ENCODE data around the gene PZP. TPM values are rescaled to one million over a fixed set of nuclear protein-coding genes. Genes with fewer than 3 reads are reported as not detected.
"Not testable (repeated sequence)": the region's sequence is repeated elsewhere in the genome, so short reads cannot be mapped to it uniquely, and the experiment has no call there.

PZP gene
- total RNA-seq, 4 donors from 2014 or later, result not detected

GRCh38 chr12:9223830-9224229 is 15.6 kb upstream of the PZP start:
- TF ChIP-seq CTCF (IDR thresholded peaks at IDR 0.05), result no peak
- TF ChIP-seq POLR2A (IDR thresholded peaks at IDR 0.05), result no peak
- H3K9me3 ChIP-seq, result no peaks in the 10 kb centered on the region
- no peaks in the 10 kb centered on the region for H3K4me1 ChIP-seq
- WGBS, 2 donors, result 85 to 92% methylated on average over 2 of the region's 2 CpGs
- H3K27ac ChIP-seq, result no peak overlapping the region
- DNase-seq, result no peak
- H3K4me3 ChIP-seq (replicated peaks in 1 of 3), result no peak overlapping the region
- H3K27me3 ChIP-seq, result no peaks in the 10 kb centered on the region
- no peaks in the 10 kb centered on the region for H3K36me3 ChIP-seq
- intact Hi-C loops (cut with DNase I), result no loop called here

GRCh38 chr12:9221483-9221882 is 13.3 kb upstream of the PZP start:
- Histone ChIP-seq H3K4me3 (replicated peaks in 1 of 3) (no peak overlapping the region), H3K27ac (no peak overlapping the region), H3K36me3 (no peaks in the 10 kb centered on the region), H3K4me1 (no peaks in the 10 kb centered on the region), H3K27me3 (no peaks in the 10 kb centered on the region), H3K9me3 (no peaks in the 10 kb centered on the region)
- TF ChIP-seq POLR2A (IDR thresholded peaks at IDR 0.05) (no peak), CTCF (IDR thresholded peaks at IDR 0.05) (no peak)
- DNase-seq, result no peak
- whole genome bisulfite sequencing, 2 donors, result 13 to 24% methylated on average over 1 of the region's 1 CpG
- intact Hi-C loops (cut with DNase I), result no loop called here

DNA sequence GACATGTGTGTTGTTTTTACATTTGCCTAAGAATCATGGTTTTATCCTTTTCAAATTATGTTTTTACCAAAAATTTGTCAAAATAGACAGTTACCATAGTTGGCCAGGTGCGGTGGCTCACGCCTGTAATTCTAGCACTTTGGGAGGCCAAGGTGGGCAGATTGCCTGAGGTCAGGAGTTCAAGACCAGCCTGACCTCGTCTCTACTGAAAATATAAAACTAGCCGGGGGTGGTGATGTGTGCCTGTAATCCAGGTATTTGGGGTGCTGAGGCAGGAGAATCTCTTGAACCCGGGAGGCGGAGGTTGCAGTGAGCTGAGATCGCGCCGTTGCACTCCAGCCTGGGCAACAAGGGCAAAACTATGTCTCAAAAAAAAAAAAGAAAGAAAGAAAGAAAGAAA is 12.8 kb upstream of the PZP start:
- H3K27me3 ChIP-seq; H3K36me3 ChIP-seq; H3K27ac ChIP-seq; H3K9me3 ChIP-seq; intact Hi-C loops (cut with DNase I); H3K4me1 ChIP-seq; H3K4me3 ChIP-seq (replicated peaks in 1 of 3); DNase-seq: not testable (repeated sequence)
- WGBS, 2 donors, result 77 to 84% methylated on average over 9 of the region's 9 CpGs

- WGBS, 2 donors, result 93 to 98% methylated on average over 2 of the region's 2 CpGs
- H3K36me3 ChIP-seq, result no peaks in the 10 kb centered on the region
- no peak for DNase-seq
- H3K27ac ChIP-seq, result no peak overlapping the region
- H3K9me3 ChIP-seq, result no peaks in the 10 kb centered on the region
- intact Hi-C loops (cut with DNase I), result no loop called here
- H3K4me3 ChIP-seq (replicated peaks in 1 of 3), result no peak overlapping the region
- no peaks in the 10 kb centered on the region for H3K27me3 ChIP-seq
- no peaks in the 10 kb centered on the region for H3K4me1 ChIP-seq
- no peak for TF ChIP-seq POLR2A (IDR thresholded peaks at IDR 0.05)
- no peak for TF ChIP-seq CTCF (IDR thresholded peaks at IDR 0.05)
These were observed 6.3 kb upstream of the PZP start for GRCh38 chr12:9214534-9214933.

- H3K27me3 ChIP-seq, result no peaks in the 10 kb centered on the region
- intact Hi-C loops (cut with DNase I), result no loop called here
- H3K9me3 ChIP-seq, result no peaks in the 10 kb centered on the region
- no peak overlapping the region for H3K27ac ChIP-seq
- no peak for DNase-seq
- WGBS, 2 donors, result 93 to 100% methylated on average over 1 of the region's 1 CpG
- H3K4me1 ChIP-seq, result no peaks in the 10 kb centered on the region
- H3K4me3 ChIP-seq (replicated peaks in 1 of 3), result no peak overlapping the region
- TF ChIP-seq CTCF (IDR thresholded peaks at IDR 0.05), result no peak
- TF ChIP-seq POLR2A (IDR thresholded peaks at IDR 0.05), result no peak
- no peaks in the 10 kb centered on the region for H3K36me3 ChIP-seq
These were observed 3.5 kb upstream of the PZP start for GRCh38 chr12:9211687-9212086.

DNA sequence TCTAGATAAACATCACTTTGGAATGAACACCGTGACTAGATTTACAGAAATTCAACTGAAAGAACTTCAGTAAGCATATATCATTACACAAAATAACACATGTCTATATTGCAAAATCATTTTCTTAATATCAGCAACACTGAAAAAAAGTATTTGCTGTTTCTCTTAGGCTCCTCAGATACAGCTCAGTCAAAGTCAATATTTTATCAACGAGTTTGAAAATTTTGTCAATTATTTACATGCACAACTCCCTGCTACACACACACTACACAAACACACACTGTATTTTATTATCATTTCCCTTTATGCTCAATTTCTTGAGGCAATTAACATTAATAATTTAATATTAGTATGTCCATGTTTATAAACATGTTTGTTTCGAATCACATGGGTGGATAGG is 3.8 kb downstream of the PZP start:
- Histone ChIP-seq H3K36me3 (no peaks in the 10 kb centered on the region), H3K4me3 (replicated peaks in 1 of 3) (no peak overlapping the region), H3K27ac (no peak overlapping the region), H3K4me1 (no peaks in the 10 kb centered on the region), H3K27me3 (no peaks in the 10 kb centered on the region), H3K9me3 (no peaks in the 10 kb centered on the region)
- no peak for TF ChIP-seq CTCF (IDR thresholded peaks at IDR 0.05)
- no peak for TF ChIP-seq POLR2A (IDR thresholded peaks at IDR 0.05)
- 78 to 83% methylated on average over 3 of the region's 3 CpGs for WGBS, 2 donors
- DNase-seq, result no peak
- intact Hi-C loops (cut with DNase I), result no loop called here
